HG02840 (cell line): ENCODE measurements around the gene ALOX15.
"Not testable (repeated sequence)": the region's sequence is repeated elsewhere in the genome, so short reads cannot be mapped to it uniquely, and the experiment has no call there.

ENCODE experiments used
- ATAC-seq: cut with Tn5 transposase; IDR thresholded peaks from one replicate; pipeline ENCODE4 v1.9.1; 2021; ENCODE audit warnings: mild to moderate bottlenecking, moderate library complexity, moderate number of reproducible peaks; ENCODE audit not compliant: unreplicated experiment, low FRiP score

The ALOX15 gene

DNA sequence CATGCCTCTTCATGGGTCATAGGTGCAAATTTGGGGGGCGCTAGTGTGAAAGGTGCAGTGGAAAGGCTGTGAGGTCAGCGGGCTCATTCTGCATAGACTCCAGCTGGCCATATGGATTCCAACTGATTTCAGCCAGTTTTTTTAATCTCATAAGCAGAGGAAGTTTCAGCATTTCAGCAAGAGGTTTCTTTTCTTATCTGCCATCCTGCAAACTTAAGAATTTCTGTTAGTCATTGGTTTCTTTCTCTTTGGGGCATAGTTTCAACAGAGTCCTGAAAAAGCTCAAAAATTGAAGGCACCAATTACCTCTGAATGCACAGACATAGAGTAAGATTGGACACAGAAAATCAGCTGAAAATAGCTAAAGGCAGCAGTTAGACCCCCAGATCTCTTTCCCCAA is 16.2 kb upstream of the ALOX15 start:
- ATAC-seq, result no peak

DNA sequence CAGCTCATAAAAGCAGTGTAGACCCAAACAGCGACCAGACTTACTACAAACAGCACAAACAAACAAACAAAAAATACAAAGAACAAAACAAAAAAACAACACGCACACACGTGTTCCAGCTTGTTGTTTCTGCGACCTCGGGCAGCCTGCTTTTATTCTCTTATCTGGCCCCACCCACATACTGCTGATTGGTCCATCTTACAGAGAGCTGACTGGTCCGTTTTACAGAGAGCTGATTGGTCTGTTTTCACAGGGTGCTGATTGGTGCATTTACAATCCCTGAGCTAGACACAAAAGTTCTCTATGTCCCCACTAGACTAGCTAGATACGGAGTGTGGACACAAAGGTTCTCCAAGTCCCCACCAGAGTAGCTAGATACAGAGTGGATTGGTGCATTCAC is 14.5 kb upstream of the ALOX15 start:
- ATAC-seq, result not testable (repeated sequence)

DNA sequence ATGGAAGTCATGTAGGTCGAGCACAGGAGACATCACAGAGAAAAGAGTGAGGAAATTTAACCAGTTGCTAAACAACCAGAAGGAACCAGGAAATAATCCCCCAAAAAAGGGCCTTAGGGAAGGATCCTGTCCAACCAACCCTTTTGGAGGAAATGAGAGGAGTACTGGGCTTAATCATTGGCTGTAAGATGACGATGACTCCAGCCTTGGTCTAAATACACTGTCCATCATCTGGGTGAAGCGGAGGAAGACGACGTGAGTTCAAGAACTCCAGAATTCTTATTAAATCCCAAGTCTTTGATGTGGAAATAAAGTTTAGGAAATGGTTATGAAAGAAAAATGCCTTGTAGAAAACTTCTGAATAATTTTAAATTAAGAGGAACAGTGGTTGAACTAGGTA is 11.5 kb upstream of the ALOX15 start:
- ATAC-seq, result no peak

DNA sequence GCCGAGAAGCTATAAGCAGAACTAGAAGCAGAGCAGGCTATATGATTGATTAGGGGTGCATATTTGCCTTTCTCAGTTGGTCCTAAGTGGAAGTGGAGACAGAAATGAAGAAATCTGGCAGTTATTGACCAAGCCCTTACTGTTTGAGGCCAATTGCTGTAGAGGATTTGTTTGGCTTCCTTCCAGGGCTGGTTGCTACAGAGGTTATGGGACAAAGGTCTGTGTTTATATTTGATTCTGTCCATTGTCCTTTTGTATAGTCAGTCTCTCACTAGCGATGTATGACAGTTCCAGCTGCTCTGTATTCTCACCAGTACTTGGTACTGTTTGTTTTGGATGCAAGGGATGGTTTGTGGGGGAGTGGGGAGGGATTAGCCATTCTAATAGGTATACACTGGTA is 7.3 kb upstream of the ALOX15 start:
- ATAC-seq, result no peak

DNA sequence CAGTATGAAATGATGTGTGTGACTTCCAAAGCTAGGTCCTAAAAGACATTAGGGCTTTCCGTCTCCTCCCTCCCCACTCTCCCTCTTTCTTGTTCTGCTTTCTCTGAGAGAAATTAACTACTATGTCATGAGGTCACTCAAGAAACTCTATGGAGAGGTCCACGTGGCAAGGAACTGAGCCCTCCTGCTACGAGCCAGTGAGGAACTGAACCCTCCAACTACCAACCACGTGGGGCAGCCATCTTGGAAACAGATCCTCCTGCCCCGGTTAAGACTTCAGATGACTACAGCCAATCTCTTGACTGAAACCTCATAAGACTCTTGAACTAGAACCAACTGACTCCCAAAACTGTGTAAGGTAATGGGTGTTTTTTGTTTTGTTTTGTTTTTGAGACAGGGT is 4.2 kb upstream of the ALOX15 start:
- no peak for ATAC-seq

DNA sequence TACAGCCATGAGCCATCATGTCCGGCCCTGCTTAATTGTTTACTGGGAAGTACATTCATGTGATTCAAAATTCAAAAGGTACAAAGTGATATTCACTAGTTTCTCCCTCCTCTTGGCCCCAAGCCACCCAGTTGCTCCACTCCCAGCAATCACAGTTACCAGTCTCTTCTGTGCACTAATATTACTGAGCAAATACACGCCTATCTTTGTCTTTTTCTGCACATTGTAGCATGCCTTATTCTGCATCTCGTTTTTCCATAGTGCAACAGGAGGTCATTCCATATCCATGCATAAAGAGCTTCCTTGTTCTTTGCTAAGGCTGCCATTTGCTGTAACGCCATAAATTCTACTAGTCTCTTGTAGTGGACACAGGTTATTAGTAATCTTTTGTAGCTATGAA is 2.2 kb upstream of the ALOX15 start:
- ATAC-seq, result no peak

DNA sequence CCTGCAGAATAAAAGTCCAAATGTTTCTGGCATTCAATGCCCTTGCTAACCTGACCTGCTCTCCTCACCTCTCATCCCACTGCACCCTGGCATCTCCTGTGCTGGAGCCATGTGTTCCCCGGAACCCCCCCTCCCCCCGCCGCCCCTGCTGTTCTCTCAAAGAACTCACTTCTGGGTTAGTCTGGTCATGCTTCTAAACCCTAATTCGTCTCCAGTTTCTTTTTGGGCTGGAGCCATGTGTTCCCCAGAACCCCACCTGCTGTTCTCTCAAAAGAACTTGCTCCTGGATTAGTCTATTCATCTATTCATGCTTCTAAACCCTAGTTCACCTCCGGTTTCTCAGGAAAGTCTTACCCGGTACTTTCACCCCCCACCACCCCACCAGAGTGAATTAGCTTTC is 808 bp upstream of the ALOX15 start:
- no peak for ATAC-seq

DNA sequence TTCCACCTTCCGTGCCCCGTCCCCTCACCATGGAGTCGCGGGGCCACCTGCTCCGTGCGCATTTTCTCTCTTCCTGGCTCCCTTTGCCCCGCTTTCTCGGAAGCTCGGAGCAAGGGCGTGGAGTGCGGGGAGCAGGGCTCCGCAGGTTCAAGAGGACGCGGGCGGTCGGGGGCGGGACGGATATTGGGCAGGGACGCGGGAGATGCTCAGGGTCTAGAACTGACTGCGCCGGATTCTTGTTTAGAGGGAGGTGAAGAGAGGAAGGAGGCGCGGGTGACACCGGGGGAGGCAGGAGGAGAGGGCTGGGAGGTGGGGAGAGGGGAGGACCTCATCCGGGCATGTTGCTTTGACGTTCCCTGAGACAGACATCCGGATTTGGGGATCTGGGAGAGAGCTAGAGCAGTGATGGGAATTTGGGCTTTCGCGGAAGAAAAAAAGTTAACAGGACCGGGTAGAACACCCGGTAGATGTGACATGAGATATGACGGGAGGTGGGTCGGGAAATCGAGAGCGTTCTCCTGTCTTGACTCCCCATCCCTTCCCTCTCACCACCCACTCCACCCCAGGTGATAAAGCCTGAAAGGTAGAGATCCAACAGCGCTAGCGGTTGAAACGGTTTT is 799 bp downstream of the ALOX15 start:
- ATAC-seq, result not testable (repeated sequence)

DNA sequence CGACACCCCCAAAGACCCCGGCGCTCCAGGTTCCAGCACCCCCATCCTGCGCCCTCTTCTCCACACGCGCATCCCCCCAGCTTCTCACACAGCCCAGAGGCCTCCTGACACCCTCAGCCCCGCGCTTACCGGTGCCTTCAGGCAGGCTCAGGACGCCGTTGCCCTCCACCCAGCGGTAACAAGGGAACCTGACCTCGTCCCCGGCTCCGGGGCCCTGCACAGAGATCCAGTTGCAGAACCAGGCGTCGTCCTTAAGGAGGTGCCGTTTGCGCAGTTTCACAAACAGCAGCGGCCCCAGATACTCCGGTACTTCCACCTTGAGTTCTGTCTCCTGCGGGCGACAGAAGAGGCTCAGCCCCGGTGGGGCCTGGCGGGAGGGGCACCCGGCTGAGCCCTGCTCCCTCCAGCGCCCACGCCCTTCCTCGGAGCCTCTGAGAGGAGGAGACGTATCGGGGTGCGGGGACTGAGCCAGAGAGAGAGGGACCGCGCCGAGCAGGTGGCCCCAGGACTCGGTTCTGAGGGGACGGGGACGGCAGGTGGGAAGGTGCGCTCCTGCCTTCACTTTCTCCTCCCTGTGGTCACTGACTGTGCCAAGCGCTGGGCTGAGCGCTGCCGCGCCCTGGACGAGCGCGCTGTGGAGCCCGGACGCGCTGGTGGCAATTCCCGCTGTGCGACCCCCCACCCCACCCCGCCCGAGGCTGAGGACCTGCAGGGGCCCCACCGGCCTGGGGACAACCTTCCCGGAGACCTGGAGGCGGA is 2.0 kb downstream of the ALOX15 start:
- ATAC-seq, result not testable (repeated sequence)

DNA sequence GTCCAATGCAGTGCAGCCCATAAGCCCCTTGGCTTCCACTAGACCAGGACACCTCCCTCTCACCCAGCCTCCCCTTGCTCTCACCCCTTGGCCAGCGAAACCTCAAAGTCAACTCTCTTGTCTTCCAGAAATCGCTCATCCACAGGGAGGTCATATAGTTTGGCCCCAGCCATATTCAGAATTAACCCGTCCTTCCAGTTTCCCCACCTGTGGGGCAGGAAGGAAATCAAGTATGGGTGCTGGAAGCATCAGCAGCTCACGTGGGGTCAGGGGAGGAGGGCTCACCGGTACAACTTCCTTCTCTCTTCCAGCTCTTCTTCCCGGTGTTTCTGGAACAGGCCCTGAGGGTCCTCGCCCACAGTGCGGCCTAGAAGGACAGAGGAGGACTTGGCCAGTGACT is 2.7 kb downstream of the ALOX15 start:
- not testable (repeated sequence) for ATAC-seq

DNA sequence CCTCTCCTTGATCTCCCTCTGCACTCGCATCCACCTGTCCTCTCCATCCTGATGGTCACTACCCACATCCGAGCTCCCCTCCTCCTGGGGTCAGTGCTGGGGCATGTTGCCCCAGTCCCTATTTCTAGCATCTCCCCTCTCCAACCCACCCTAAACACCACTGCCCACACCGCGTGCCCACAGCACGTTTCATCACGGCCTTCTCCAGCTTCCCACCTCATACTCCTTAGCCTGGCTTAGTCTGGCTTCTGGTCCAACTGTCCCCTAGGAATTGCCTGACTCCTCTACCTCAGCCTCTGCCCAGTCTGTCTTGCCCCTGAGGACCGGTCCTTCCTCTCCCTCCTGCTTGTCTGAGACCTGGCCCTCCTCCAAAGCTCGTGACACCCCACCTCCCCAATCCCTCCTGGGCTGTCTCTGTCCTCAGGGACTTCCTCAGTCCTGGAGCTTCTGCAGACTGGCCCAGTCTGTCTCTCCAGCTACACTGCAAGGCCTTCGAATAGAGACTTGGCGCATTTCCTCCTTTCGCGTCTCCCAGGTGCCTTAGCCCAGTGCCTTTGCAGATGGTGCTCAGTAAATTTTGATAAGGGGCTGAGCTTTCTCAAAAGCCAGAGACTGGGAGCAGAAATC is 4.9 kb downstream of the ALOX15 start:
- ATAC-seq, result no peak

DNA sequence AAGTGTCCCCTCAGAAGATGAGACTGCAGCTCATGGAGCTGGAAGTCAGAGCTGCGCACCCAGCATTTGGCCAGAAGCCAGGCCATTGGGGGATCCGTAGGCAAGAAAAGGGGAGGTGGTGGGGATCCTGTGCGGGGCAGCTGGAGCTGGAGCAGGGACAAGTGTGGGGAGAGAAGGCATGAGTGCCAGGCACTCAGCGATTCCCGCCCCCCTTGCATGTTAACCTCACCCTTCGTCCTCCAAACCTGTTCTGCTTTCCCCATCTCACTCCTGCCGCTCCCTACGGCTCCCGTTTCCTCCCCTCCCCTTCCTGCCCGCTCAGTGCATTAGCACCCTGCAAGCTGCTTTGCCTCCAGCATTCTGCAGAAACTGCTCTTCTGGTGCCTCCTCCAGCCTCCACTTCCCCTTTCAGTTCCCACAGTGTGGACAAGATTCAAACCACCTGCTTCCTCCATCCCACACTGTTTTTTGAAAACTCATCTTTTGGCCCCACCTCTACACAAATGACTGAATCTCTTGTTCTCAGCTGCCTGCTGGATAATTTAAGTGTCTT is 5.6 kb downstream of the ALOX15 start:
- ATAC-seq, result no peak

DNA sequence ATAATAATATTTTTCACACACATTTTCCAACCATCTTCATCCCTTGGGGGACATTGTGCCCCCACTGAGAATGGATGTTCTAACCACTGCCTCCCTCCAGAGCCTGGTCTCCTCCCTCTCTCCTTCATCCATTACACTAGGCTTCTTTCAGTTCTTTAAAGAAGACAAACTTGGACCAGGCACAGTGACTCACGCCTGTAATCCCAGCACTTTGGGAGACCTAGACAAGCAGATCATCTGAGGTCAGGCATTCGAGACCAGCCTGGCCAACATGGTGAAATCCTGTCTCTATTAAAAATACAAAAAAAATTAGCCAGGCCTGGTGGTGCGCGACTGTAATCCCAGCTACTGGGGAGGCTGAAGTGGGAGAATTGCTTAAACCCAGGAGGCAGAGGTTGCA is 6.5 kb downstream of the ALOX15 start:
- ATAC-seq, result no peak

DNA sequence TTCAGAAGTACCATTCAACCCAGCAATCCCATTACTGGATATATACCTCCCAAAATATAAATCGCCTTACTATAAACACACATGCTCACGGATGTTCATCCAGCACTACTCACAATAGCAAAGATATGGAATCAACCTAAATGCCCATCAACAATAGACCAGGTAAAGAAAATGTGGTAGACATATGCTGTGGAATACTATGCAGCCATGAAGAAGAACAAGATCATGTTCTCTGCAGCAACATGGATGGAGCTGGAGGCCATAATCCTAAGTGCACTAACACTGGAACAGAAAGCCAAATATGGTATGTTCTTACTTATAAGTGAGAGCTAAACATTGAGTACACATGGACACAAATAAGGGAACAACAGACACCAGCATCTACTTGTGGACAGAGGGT is 7.8 kb downstream of the ALOX15 start:
- no peak for ATAC-seq

DNA sequence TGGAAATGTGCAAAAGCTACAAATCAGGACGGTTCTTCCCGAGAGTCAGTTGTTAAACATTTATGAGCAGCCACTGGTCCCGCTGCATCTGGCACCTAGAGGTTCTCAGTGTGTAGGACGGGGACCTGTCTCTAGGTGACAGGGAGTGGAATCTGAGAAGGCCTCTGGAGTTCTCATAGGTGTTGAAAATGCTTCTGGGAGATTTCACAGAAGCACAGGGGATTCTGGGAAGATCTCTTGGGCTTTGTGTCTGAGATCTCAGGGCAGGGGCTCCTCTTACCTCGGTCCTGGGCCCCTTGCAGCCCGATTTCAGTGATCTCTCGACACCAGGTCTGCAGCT is 8.9 kb downstream of the ALOX15 start:
- ATAC-seq, result no peak

DNA sequence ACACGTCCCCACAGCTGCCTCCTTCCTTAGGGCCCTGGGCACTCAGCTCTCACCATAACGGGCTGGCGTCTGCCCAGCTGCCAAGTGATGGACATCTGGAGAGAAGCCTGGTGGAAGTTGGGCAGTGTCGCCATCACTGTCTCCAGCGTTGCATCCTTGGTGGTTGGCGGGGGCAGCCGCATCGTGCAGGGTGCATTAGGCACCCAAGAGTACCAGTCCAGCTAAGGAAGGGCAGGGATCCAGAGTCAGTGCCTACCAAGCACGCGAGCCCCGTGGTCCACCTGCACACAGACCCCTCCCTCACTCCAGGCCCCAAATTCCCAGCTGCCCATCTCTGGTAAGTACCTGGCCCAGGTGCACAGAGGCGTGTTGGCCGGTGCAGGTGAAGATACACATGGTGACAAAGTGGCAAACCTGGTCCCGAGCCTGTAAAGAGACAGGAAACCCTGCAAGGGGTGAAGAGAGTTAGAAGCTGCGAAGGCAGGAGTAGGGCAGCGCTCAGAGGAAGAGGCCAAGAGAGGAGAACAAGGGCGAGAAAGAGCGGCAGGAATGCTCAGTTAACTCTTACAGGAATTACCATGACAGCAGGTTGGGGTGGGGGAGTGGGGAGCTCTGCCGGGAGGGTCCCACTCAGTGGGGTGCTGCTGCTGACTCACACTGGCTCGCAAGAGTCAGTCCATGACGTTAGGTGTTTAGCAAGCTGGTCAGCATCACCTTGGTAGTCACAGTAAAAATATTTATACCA is 9.5 kb downstream of the ALOX15 start:
- no peak for ATAC-seq

DNA sequence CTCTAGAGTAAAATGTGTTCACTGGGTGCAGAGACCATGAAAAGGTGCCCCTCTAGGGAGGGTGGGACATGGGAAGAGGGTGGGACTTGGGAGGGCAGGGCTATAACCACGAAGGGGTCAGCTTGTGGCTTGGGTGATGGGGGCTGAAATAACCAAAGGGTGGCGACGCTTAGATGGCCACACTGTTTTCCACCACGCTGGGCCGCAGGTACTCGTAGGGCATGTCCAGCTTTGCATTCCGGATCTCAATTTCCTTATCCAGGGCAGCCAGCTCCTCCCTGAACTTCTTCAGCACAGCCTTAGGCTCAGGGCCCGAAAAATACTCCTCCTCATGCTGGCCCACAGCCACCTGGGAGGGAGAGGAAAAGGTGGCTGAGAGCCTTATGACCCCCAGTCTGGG is 10.0 kb downstream of the ALOX15 start:
- ATAC-seq, result no peak

DNA sequence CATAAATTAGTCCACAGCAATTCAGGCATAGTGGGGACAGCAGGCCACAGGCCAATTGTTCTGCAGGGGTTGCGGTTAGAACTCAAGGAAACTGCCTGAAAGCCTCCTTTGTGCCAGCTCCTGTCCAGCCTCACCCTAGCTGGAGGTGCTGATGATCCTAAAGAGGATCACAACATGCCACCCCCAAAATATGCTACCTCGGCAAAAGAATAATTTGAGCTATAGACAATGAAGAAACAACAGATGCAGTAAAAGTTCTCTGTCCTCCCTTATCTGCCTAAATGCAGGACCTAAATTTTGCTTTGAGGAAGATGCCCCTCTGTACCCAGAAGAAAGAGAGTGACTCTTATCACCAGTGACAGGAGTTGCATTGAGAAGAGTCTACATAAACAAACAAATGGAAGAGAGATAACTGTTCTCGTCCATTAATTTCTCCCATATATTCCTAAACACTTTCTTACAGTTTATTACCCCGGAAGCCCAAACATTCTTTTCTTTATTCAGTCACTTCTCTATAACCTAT is 14.7 kb downstream of the ALOX15 start:
- no peak for ATAC-seq

DNA sequence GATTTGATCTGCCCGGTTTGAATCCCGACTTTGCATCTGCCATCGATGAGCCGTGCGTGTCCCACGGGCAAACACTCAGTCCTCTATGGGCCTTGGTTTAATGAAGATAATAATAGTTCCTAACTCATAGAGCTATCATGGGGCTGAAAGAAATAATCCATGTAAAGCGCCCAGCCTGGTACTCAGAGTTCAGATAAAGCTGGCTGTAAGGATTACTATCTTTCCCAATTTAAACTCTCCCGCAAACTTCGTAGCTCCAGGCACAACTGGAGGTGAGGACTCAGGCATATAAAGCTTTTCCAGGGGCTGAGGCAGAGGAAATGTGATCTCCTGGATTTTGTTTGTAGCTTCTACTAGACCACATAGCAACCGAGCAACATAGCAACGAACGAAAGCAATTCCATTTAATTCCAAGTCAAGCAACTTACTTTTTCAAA is 16.3 kb downstream of the ALOX15 start:
- no peak for ATAC-seq

DNA sequence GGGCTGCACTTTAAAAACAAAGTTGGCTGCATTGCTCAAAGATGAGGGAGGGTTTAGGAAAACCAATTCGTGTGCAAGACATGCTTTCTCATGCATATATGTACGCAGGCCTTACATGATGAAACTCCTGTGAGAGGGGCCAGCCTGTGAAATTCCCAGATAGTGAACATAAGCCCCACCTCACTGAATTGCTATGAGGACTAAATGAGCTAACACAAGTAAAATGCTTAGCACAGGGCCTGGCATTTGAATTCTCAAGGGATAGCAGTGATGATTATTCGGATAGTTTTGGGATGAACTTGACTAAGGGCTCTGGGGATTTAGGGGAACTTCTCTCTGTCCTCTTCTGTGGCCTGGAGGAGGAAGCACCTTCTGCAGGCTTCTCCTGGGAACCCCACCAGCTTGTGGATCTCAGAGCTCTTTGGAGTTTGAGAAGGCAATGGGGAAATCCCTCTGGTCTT is 17.0 kb downstream of the ALOX15 start:
- ATAC-seq, result not testable (repeated sequence)

DNA sequence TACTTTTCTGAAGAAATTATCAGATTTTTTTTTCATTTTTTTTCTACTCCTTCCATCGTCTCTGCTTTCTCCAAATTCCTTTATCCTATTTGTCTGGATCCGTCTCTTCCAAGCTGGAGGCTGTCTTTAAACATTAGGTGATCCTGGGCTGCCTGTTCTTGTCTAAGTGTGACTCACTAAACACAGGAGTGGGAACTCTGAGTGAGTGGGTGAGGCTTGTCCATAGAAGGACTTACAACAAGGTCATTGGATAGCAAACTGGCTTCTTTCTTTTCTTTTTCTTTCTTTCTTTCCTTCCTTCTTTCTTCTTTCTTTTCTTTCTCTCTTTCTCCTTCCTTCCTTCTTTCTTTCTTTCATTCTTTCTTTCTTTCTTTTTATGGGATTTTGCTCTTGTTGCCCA is 18.2 kb downstream of the ALOX15 start:
- ATAC-seq, result no peak
